Measurements from ENCODE around the gene UNC50.

Gene UNC50

DNA sequence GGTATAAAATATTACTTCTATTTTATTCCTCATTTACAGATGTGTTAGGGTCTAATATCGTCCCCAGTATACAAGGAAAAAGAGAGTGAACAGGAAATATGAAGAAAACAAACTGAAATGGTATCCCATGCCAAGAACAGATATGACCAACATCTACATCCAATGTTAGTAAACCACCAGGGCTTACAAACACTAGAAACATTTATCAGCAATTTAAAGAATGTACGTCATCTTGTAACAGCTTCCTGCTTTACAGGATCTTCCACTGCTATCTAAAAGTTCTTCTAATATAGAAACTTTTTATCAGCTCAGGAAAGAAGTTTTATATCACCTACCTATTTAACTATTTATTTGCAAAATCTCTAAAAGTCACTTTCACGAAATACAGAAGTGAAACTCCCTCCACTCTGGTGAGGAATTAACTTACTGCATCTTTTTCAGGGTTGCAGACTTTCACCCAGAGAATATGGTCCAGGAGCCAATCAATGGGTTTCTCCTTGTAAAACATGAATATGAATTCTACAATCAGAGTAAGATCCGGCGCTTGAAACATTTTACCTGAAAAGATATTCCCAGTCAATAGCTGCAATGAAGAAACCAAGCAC lies 35.2 kb downstream of the UNC50 start:
- Mint-ChIP-seq H3K36me3 (ENCODE audit: low read depth) (peaks cover 8% of the 10 kb centered on the region), H3K27me3 (ENCODE audit: low read depth, poor library complexity) (no peaks in the 10 kb centered on the region), H3K9me3 (no peaks in the 10 kb centered on the region), H3K4me3 (no peak overlapping the region), H3K27ac (no peak overlapping the region), H3K4me1 (no peaks in the 10 kb centered on the region)
- DNase-seq = no peak
- TF ChIP-seq, protein P1, sequence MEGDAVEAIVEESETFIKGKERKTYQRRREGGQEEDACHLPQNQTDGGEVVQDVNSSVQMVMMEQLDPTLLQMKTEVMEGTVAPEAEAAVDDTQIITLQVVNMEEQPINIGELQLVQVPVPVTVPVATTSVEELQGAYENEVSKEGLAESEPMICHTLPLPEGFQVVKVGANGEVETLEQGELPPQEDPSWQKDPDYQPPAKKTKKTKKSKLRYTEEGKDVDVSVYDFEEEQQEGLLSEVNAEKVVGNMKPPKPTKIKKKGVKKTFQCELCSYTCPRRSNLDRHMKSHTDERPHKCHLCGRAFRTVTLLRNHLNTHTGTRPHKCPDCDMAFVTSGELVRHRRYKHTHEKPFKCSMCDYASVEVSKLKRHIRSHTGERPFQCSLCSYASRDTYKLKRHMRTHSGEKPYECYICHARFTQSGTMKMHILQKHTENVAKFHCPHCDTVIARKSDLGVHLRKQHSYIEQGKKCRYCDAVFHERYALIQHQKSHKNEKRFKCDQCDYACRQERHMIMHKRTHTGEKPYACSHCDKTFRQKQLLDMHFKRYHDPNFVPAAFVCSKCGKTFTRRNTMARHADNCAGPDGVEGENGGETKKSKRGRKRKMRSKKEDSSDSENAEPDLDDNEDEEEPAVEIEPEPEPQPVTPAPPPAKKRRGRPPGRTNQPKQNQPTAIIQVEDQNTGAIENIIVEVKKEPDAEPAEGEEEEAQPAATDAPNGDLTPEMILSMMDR (IDR thresholded peaks at IDR 0.05) = no peak

DNA sequence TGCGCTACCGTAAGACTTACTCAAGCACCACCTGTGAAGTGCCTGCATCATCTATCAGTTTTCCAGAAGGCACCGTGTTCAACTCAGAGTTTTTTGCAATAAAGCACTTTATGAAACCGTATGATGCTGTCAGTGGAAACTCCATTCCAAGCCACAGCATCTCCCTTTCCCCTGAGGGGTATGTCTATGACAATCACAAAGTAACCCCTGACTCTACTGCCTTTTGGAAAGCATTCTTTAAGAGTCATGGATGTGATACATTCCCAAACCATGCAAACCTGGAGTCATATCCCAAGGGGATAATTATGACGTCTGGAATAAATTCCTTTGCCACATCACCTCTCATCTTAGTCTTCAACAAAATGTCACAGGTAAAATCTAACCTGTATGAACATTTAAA lies 39.2 kb downstream of the UNC50 start:
- no peak for DNase-seq
- peaks cover 10% of the 10 kb centered on the region for H3K9me3 Mint-ChIP-seq
- H3K4me1 Mint-ChIP-seq = peaks cover 10% of the 10 kb centered on the region
- peaks cover 11% of the 10 kb centered on the region for H3K36me3 Mint-ChIP-seq (ENCODE audit: low read depth)
- TF ChIP-seq, protein P1 (IDR thresholded peaks at IDR 0.05) = no peak
- no peak overlapping the region for H3K4me3 Mint-ChIP-seq
- H3K27me3 Mint-ChIP-seq (ENCODE audit: low read depth, poor library complexity) = no peaks in the 10 kb centered on the region
- no peak overlapping the region for H3K27ac Mint-ChIP-seq

DNA sequence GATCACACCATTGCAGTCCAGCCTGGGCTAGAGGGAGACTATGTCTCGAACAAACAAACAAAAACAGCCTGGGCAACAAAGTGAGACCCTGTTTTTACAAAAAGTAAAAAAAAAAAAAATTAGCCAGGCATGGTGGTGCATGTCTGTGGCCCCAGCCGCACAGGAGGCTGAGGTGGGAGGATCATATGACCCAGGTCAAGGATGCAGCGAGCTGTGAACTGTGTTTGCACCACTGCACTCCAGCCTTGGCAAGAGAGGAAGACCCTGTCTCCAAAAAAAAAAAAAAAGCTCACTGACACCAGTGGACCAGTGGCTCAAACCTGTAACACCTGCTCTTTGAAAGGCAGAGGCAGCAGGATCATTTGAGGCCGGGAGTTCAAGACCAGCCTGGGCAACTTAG lies 40.1 kb downstream of the UNC50 start:
- TF ChIP-seq, protein P1 (IDR thresholded peaks at IDR 0.05) = no peak
- no peak for DNase-seq
- Mint-ChIP-seq H3K27ac (no peak overlapping the region), H3K4me1 (peaks cover 10% of the 10 kb centered on the region), H3K36me3 (ENCODE audit: low read depth) (peaks cover 11% of the 10 kb centered on the region), H3K9me3 (peaks cover 10% of the 10 kb centered on the region), H3K27me3 (ENCODE audit: low read depth, poor library complexity) (no peaks in the 10 kb centered on the region), H3K4me3 (no peak overlapping the region)

DNA sequence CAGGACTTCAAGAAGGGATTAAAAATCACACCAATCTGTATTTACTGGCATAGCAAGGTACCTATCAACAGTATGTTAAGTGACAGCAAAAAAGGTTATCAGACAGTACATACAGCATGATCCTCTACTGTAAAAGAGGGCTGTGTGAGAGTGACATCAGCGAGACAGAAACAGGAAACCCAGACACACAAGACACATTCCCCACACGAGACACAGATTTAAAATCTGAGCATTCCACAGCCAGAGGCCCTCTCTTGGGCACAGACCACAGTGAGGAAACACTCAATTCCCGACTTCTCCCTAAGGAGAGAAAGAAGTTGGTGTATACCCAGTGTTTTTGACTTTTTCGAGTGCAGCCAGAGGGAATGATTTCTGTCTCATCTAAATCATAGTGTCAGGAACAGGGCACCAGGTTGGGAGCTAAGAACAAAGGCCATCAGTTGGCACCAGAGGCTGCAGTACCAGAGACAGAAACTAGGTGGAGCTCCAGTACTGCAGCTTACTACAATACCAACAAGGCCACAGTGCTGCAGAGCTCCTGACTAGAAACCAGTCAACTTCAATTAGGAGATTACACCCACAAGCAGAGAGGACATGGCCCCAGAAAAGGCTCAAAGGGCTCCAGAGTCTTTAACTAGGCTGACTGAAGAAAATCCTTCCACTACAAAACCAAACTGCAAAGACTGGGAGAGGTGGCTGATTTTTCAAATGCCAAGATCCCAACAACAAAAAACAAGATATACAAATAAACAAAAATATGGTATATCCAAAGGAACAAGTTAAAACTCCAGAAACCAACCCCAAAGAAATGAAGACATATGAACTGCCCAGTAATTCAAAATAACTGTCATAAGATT lies 41.0 kb downstream of the UNC50 start:
- Mint-ChIP-seq H3K27ac (no peak overlapping the region), H3K36me3 (ENCODE audit: low read depth) (peaks cover 11% of the 10 kb centered on the region), H3K27me3 (ENCODE audit: low read depth, poor library complexity) (no peaks in the 10 kb centered on the region), H3K4me3 (no peak overlapping the region), H3K9me3 (peaks cover 10% of the 10 kb centered on the region), H3K4me1 (peaks cover 10% of the 10 kb centered on the region)
- peak; percentile 84 for DNase-seq
- TF ChIP-seq, protein P1 (IDR thresholded peaks at IDR 0.05) = peak; percentile 98

DNA sequence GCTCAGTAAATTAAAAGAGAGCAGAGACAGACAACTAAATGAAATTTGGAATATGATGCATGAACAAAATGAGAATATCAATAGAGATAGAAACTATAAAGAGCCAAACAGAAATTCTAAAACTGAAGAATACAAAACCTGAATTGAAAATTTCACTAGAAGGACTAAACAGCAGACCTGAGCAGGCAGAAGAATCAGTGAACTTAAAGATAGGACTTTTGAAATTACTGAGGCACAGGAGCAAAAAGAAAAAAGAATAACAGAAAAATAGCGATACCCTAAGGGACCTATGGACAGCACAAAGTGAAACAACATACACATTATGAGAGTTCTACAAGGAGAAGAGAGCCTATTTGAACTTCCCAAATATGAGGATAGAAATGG lies 41.6 kb downstream of the UNC50 start:
- H3K27me3 Mint-ChIP-seq (ENCODE audit: low read depth, poor library complexity) = no peaks in the 10 kb centered on the region
- no peak overlapping the region for H3K4me3 Mint-ChIP-seq
- peaks cover 10% of the 10 kb centered on the region for H3K9me3 Mint-ChIP-seq
- H3K4me1 Mint-ChIP-seq = peaks cover 10% of the 10 kb centered on the region
- DNase-seq = no peak
- no peak overlapping the region for H3K27ac Mint-ChIP-seq
- peaks cover 11% of the 10 kb centered on the region for H3K36me3 Mint-ChIP-seq (ENCODE audit: low read depth)
- TF ChIP-seq, protein P1 (IDR thresholded peaks at IDR 0.05) = no peak
